HepG2 (cell line): ENCODE data around the gene AHSG.

ENCODE experiments used
- CBFB ChIP-seq: sonication (generic); formaldehyde crosslinking; IDR thresholded peaks from 2 replicates; pipeline ENCODE4 v1.4.0; 2020; ENCODE audit warnings: missing genetic modification reagents
- EP300 ChIP-seq, 3 experiments: sonication (generic) in 1 of 3; formaldehyde crosslinking in 1 of 3; IDR thresholded peaks; 2 replicates each; pipeline versions ENCODE4 v1.5.1 to v1.6.1; 2011 to 2020; ENCODE audit warnings: low read depth in 2 of 3, low read length in 2 of 3, borderline replicate concordance in 1 of 3, improper control_type of control experiment in 1 of 3, mild to moderate bottlenecking in 1 of 3, missing genetic modification reagents in 1 of 3, moderate library complexity in 1 of 3
- ESRRA ChIP-seq: sonication (generic); formaldehyde crosslinking; IDR thresholded peaks from 2 replicates; pipeline ENCODE4 v1.5.1; 2020; ENCODE audit warnings: mild to moderate bottlenecking, low read depth, missing genetic modification reagents
- ETV6 ChIP-seq: sonication (generic); formaldehyde crosslinking; conservative IDR thresholded peaks from 2 replicates; pipeline ENCODE4 v1.4.0; 2020; ENCODE audit warnings: missing genetic modification reagents
- KAT2B ChIP-seq: fragments of 150-350 bp; IDR thresholded peaks from 2 replicates; pipeline ENCODE4 v1.6.1; 2014; ENCODE audit warnings: low read depth, low read length, borderline replicate concordance
- KLF16 ChIP-seq, 2 experiments: sonication (generic) in 1 of 2; formaldehyde crosslinking in 1 of 2; IDR thresholded peaks; 2 replicates each; pipeline versions ENCODE4 v1.6.1 to v1.8.0; 2016 to 2023; ENCODE audit warnings: missing genetic modification reagents in 2 of 2, missing compliant biosample characterization in 1 of 2
- POLR2A ChIP-seq, 2 experiments: IDR thresholded peaks; 2 replicates each; pipeline ENCODE4 v1.6.1; 2011; ENCODE audit warnings: low read depth in 2 of 2, low read length in 2 of 2, mild to moderate bottlenecking in 1 of 2, moderate library complexity in 1 of 2; ENCODE audit not compliant: insufficient read depth in 1 of 2
- TCF7L2 ChIP-seq: IDR thresholded peaks from 2 replicates; pipeline ENCODE4 v1.6.1; 2011; ENCODE audit warnings: mild to moderate bottlenecking, low read depth, low read length, moderate library complexity
- WIZ ChIP-seq: sonication (generic); formaldehyde crosslinking; IDR thresholded peaks from 2 replicates; pipeline ENCODE4 v1.5.1; 2020; ENCODE audit warnings: mild to moderate bottlenecking, missing genetic modification reagents
- YY1 ChIP-seq: IDR thresholded peaks from 2 replicates; pipeline ENCODE4 v1.6.1; 2011; ENCODE audit warnings: low read length, low read depth, moderate library complexity, mild to moderate bottlenecking; ENCODE audit not compliant: insufficient read depth, insufficient replicate concordance
- ZBTB20 ChIP-seq: sonication (generic); formaldehyde crosslinking; IDR thresholded peaks from 2 replicates; pipeline ENCODE4 v1.8.1; 2023; ENCODE audit warnings: missing genetic modification reagents, low read depth, mild to moderate bottlenecking, borderline replicate concordance
- ZSCAN29 ChIP-seq: sonication (generic); formaldehyde crosslinking; conservative IDR thresholded peaks from 2 replicates; pipeline ENCODE4 v1.4.0; 2020; ENCODE audit warnings: mild to moderate bottlenecking, missing genetic modification reagents
- TF ChIP-seq, protein P1 (sequence below): sonication (generic); formaldehyde crosslinking; IDR thresholded peaks from 2 replicates; pipeline ENCODE4 v1.5.1; 2020; ENCODE audit warnings: missing genetic modification reagents, mild to moderate bottlenecking, borderline replicate concordance
- TF ChIP-seq, protein P2 (sequence below), 2 experiments: sonication (generic) in 1 of 2; formaldehyde crosslinking in 1 of 2; IDR thresholded peaks; 2 replicates each; pipeline versions ENCODE4 v1.4.0 to v1.6.1; 2018 to 2020; ENCODE audit warnings: missing genetic modification reagents in 2 of 2, borderline replicate concordance in 1 of 2, low read depth in 1 of 2, mild to moderate bottlenecking in 1 of 2, missing biosample characterization in 1 of 2

DNA sequence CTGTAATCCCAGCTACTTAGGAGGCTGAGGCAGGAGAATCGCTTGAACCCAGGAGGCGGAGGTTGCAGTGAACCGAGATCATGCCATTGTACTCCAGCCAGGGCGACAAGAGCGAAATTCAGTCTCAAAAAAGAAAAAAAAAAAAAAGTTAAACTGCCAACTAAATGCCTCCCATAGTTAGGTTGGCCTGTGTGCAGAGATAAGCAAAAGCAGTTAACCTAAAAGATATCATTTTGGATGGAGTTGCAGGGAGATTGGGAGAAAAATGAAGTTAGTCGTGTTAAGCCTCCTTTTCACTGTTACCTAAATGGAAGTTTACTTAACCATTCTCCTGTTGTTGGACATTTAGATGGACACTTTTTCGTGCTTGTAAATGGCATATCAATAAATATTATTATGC, 15.9 kb downstream of the AHSG start:
- TF ChIP-seq TCF7L2 (no peak), YY1 (no peak), CBFB (CRISPR knock-in tag) (no peak), ZBTB20 (no peak), WIZ (CRISPR knock-in tag) (no peak), KAT2B (no peak), EP300 (IDR thresholded peaks at IDR 0.05; ENCODE audit: low read depth in 2 of 2, low read length in 2 of 2) (no peak), EP300 (CRISPR knock-in tag; IDR thresholded peaks at IDR 0.05; ENCODE audit: borderline replicate concordance) (no peak), ZSCAN29 (CRISPR knock-in tag) (no peak), ETV6 (CRISPR knock-in tag) (no peak), ESRRA (CRISPR knock-in tag) (no peak), POLR2A (IDR thresholded peaks at IDR 0.05; ENCODE audit: insufficient read depth in 1 of 2, low read depth in 2 of 2, low read length in 2 of 2) (no peak), KLF16 (CRISPR knock-in tag; IDR thresholded peaks at IDR 0.05) (no peak)
- TF ChIP-seq, protein P1, sequence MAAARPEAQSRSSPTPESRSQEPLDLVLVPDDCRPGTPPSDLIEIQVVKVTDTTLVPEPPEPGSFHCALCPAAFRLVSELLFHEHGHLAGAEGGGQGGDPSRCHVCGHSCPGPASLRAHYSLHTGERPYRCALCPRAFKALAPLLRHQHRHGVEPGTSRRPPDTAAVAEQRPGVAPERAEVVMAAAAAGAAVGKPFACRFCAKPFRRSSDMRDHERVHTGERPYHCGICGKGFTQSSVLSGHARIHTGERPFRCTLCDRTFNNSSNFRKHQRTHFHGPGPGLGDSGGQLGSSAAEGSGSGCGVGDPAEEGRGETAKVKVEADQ, result no peak
- TF ChIP-seq, protein P2, sequence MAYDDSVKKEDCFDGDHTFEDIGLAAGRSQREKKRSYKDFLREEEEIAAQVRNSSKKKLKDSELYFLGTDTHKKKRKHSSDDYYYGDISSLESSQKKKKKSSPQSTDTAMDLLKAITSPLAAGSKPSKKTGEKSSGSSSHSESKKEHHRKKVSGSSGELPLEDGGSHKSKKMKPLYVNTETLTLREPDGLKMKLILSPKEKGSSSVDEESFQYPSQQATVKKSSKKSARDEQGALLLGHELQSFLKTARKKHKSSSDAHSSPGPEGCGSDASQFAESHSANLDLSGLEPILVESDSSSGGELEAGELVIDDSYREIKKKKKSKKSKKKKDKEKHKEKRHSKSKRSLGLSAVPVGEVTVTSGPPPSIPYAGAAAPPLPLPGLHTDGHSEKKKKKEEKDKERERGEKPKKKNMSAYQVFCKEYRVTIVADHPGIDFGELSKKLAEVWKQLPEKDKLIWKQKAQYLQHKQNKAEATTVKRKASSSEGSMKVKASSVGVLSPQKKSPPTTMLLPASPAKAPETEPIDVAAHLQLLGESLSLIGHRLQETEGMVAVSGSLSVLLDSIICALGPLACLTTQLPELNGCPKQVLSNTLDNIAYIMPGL (CRISPR knock-in tag; IDR thresholded peaks at IDR 0.05; ENCODE audit: borderline replicate concordance in 1 of 2, low read depth in 1 of 2), result no peak
